GM18907 (cell line): ENCODE measurements around the gene AGBL1.

Experiments
- ATAC-seq: cut with Tn5 transposase; IDR thresholded peaks from one replicate; pipeline ENCODE4 v1.9.1; 2021; ENCODE audit warnings: mild to moderate bottlenecking, moderate library complexity; ENCODE audit not compliant: unreplicated experiment

The AGBL1 gene

GRCh38 chr15:86772369-86773059, 692.8 kb downstream of the AGBL1 start:
- ATAC-seq = no peak

GRCh38 chr15:86773736-86774135, 694.1 kb downstream of the AGBL1 start:
- ATAC-seq = no peak

- ATAC-seq = no peak
Observed at GRCh38 chr15:86776145-86776544, 696.5 kb downstream of the AGBL1 start.

- no peak for ATAC-seq
Observed at GRCh38 chr15:86796521-86796920, 716.9 kb downstream of the AGBL1 start.

GRCh38 chr15:86797135-86797534, 717.5 kb downstream of the AGBL1 start:
- no peak for ATAC-seq

- no peak for ATAC-seq
Observed at GRCh38 chr15:86799226-86799625, 719.6 kb downstream of the AGBL1 start.

- no peak for ATAC-seq
Observed at GRCh38 chr15:86802244-86802643, 722.6 kb downstream of the AGBL1 start.

GRCh38 chr15:86804406-86804805, 724.7 kb downstream of the AGBL1 start:
- ATAC-seq = no peak

GRCh38 chr15:86810329-86810728, 730.7 kb downstream of the AGBL1 start:
- ATAC-seq = no peak

GRCh38 chr15:86813892-86814291, 734.2 kb downstream of the AGBL1 start:
- no peak for ATAC-seq

GRCh38 chr15:86829245-86829644, 749.6 kb downstream of the AGBL1 start:
- no peak for ATAC-seq

- ATAC-seq = no peak
Observed at GRCh38 chr15:86830304-86830703, 750.6 kb downstream of the AGBL1 start.

- no peak for ATAC-seq
Observed at GRCh38 chr15:86833595-86833994, 753.9 kb downstream of the AGBL1 start.

GRCh38 chr15:86834115-86834863, 754.6 kb downstream of the AGBL1 start:
- ATAC-seq = no peak

- no peak for ATAC-seq
Observed at GRCh38 chr15:86837294-86838061, 757.8 kb downstream of the AGBL1 start.

- no peak for ATAC-seq
Observed at GRCh38 chr15:86839502-86839901, 759.8 kb downstream of the AGBL1 start.

GRCh38 chr15:86840996-86841395, 761.3 kb downstream of the AGBL1 start:
- no peak for ATAC-seq

- no peak for ATAC-seq
Observed at GRCh38 chr15:86842199-86842598, 762.5 kb downstream of the AGBL1 start.

- ATAC-seq = no peak
Observed at GRCh38 chr15:86846036-86846435, 766.4 kb downstream of the AGBL1 start.

- ATAC-seq = no peak
Observed at GRCh38 chr15:86849136-86849535, 769.5 kb downstream of the AGBL1 start.

- no peak for ATAC-seq
Observed at GRCh38 chr15:86849558-86850285, 770.1 kb downstream of the AGBL1 start.
